Osteocyte (in vitro differentiated cells): ENCODE measurements around the gene GPS2. TPM values are rescaled to one million over a fixed set of nuclear protein-coding genes. Genes with fewer than 3 reads are reported as not detected.

Source experiments
- DNase-seq: peaks from one replicate; pipeline ENCODE4 v3.0.0; 2021; ENCODE audit warnings: mixed read lengths; ENCODE audit not compliant: unreplicated experiment; ENCODE audit errors: extremely low spot score
- H3K27ac Mint-ChIP-seq: one replicate; pipeline ENCODE4 v1.8.0; 2021; ENCODE audit warnings: mild to moderate bottlenecking, mixed read lengths; ENCODE audit not compliant: unreplicated experiment
- H3K27me3 Mint-ChIP-seq: one replicate; pipeline ENCODE4 v1.8.0; 2021; ENCODE audit warnings: mixed read lengths; ENCODE audit not compliant: unreplicated experiment
- H3K36me3 Mint-ChIP-seq: one replicate; pipeline ENCODE4 v1.8.0; 2021; ENCODE audit warnings: mixed read lengths; ENCODE audit not compliant: unreplicated experiment
- H3K4me1 Mint-ChIP-seq: one replicate; pipeline ENCODE4 v1.8.0; 2021; ENCODE audit warnings: mixed read lengths; ENCODE audit not compliant: unreplicated experiment
- H3K4me3 Mint-ChIP-seq: one replicate; pipeline ENCODE4 v1.8.0; 2021; ENCODE audit warnings: mild to moderate bottlenecking, moderate library complexity, mixed read lengths; ENCODE audit not compliant: unreplicated experiment
- H3K9me3 Mint-ChIP-seq: one replicate; pipeline ENCODE4 v1.8.0; 2021; ENCODE audit warnings: mixed read lengths; ENCODE audit not compliant: unreplicated experiment
- CTCF ChIP-seq: fragments of 200-600 bp; sonication (generic); IDR thresholded peaks from 2 replicates; pipeline ENCODE4 v1.5.0; 2021; ENCODE audit warnings: antibody characterized with exemption, mild to moderate bottlenecking, moderate library complexity
- total RNA-seq: library from RNA; stranded (reverse); gene quantifications from 2 replicates; pipeline ENCODE4 v1.2.1, GENCODE V29; 2021

GPS2 gene
- total RNA-seq, 1 donor from 2014 or later: 61.9 TPM

GRCh38 chr17:7356756-7357155 is 41.6 kb upstream of the GPS2 start:
- Mint-ChIP-seq H3K4me3 (no peak overlapping the region), H3K36me3 (no peaks in the 10 kb centered on the region)
- DNase-seq: no peak

GRCh38 chr17:7356072-7356549 is 41.0 kb upstream of the GPS2 start:
- Mint-ChIP-seq H3K27me3 (no peaks in the 10 kb centered on the region), H3K27ac (no peak overlapping the region), H3K4me3 (no peak overlapping the region), H3K36me3 (no peaks in the 10 kb centered on the region), H3K4me1 (peaks cover 38% of the 10 kb centered on the region), H3K9me3 (no peaks in the 10 kb centered on the region)
- peak; percentile 92 for TF ChIP-seq CTCF
- DNase-seq: peak; percentile 91

More at GRCh38 chr17:7356756-7357155, 41.6 kb upstream of the GPS2 start:
- Mint-ChIP-seq H3K27me3 (no peaks in the 10 kb centered on the region), H3K4me1 (peaks cover 36% of the 10 kb centered on the region), H3K27ac (no peak overlapping the region), H3K9me3 (no peaks in the 10 kb centered on the region)
- no peak for TF ChIP-seq CTCF

GRCh38 chr17:7355573-7355972 is 40.4 kb upstream of the GPS2 start:
- no peak for DNase-seq
- Mint-ChIP-seq H3K4me1 (peaks cover 38% of the 10 kb centered on the region), H3K27me3 (no peaks in the 10 kb centered on the region), H3K36me3 (no peaks in the 10 kb centered on the region), H3K9me3 (no peaks in the 10 kb centered on the region), H3K4me3 (no peak overlapping the region), H3K27ac (peak overlapping the region; percentile 11)
- TF ChIP-seq CTCF: no peak

- H3K27me3 Mint-ChIP-seq: no peaks in the 10 kb centered on the region
- DNase-seq: no peak
- no peak within 1 kb of the TSS for H3K4me3 Mint-ChIP-seq
- no peak for TF ChIP-seq CTCF
- peaks cover 38% of the 10 kb centered on the region for H3K4me1 Mint-ChIP-seq
- peak within 1 kb of the TSS; percentile 43 for H3K27ac Mint-ChIP-seq
- H3K36me3 Mint-ChIP-seq: no peaks in the 10 kb centered on the region
- H3K9me3 Mint-ChIP-seq: no peaks in the 10 kb centered on the region
Measured at GRCh38 chr17:7355053-7355452, 39.9 kb upstream of the GPS2 start, which contains the start of gene TMEM95. TSS of gene TMEM95 (plus strand) at chr17:7355156. CDS start at chr17:7355205, 49 bp downstream.

- DNase-seq: no peak
- Mint-ChIP-seq H3K9me3 (no peaks in the 10 kb centered on the region), H3K4me3 (no peak overlapping the region), H3K4me1 (peaks cover 44% of the 10 kb centered on the region), H3K36me3 (no peaks in the 10 kb centered on the region), H3K27me3 (no peaks in the 10 kb centered on the region), H3K27ac (peak overlapping the region; percentile 43)
- no peak for TF ChIP-seq CTCF
Measured at GRCh38 chr17:7354262-7354843, 39.2 kb upstream of the GPS2 start.
